ENCODE measurements around the gene COMMD1.
"Not testable (repeated sequence)": the region's sequence is repeated elsewhere in the genome, so short reads cannot be mapped to it uniquely, and the experiment has no call there.

COMMD1 gene

DNA sequence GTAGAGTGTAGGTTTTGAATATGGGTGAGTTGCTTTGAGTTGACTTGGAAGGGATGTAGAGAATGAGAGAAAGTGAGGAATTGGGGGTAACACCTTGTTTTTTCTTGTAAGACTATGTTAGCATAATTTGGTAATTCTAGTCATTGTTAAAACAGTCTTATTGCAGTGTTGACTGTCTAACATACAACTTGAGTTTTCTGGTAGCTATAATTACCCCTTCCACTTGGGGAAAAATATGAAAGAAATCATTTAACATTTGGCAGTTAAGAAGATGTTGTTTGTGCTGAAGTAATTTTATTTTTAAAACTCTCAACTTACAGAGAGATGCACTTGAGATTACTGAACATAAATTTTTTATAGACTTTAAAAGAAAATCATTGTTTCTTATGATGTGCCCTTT is 108.2 kb downstream of the COMMD1 start:
- in situ Hi-C loops (cut with MboI; ENCODE audit: low sequenced_read_pairs), result no loop called here

DNA sequence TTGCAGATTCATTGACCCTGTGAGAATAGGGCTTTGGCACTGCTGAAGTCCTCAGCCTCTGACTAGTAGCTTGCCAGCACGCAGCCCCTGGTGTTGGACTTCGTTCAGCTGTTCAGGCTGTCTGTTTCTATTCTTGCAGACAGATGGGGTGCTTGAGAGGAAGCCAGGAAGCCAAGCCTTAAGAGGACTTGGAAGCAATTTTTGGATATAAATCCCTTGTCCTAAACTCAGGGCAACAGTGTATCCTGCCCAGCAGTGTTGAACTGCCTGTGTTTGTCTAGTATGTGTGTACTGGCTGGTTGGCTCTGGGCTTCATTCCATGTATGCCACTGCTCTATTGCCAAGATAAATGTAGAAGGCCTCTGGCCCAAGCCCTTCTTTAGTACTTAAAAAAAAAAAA is 108.6 kb downstream of the COMMD1 start:
- in situ Hi-C loops (cut with MboI; ENCODE audit: low sequenced_read_pairs), result no loop called here

DNA sequence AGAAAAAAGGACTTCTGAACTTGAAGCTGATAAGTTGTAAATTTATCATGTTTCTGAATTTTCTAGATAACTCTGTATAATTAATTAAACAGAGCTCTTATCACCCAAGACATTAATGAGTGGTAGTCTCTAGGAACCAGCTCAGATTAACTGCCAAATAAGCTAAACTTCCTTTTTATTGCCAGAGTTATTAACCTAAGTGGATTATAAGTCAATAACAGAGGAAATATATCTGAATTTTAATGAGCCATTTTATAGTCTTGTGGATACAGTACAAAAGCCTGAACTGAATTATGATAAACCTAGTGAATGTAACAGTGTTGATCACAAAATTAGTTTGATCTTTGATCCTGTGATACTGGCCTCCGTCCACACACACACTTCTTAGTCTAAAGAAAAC is 111.5 kb downstream of the COMMD1 start:
- in situ Hi-C loops (cut with MboI; ENCODE audit: low sequenced_read_pairs), result no loop called here

DNA sequence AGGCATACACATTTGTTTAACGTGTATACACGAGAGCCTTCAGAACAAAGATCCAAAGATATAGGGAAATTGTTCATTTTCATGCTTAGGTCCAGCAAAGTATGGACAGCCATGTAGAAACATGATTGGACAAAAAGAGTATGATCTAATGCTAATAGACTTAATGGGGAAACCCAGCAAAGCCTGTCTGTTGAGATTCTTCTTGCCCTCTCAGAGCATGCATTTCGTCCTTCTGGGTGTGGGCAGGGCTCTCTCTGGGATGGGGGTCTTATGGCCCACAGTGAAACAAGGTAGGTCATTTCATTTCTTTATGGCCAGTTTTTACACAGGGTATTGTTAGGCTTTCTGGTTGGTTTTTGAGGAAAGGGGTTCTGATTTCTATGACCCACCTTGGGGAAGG is 124.4 kb downstream of the COMMD1 start:
- in situ Hi-C loops (cut with MboI; ENCODE audit: low sequenced_read_pairs), result no loop called here

DNA sequence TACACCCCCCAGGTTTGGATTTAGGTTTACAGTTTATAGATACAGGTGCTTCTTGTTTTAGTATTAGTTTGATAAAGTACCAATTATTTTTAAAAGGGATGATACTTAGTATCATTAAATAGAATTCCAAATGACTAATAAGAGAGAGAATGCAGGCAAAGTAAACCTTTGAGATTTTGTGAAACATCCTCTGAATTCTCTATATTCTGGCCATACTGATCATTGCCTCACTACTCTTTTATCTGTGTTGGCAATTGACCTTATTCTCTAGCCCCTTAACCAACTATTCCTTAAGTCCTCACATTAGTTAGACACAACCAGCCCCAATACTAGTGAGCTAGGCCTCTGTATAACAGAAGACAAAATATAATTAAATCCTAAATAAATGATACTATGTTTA is 125.4 kb downstream of the COMMD1 start:
- in situ Hi-C loops (cut with MboI; ENCODE audit: low sequenced_read_pairs), result no loop called here

DNA sequence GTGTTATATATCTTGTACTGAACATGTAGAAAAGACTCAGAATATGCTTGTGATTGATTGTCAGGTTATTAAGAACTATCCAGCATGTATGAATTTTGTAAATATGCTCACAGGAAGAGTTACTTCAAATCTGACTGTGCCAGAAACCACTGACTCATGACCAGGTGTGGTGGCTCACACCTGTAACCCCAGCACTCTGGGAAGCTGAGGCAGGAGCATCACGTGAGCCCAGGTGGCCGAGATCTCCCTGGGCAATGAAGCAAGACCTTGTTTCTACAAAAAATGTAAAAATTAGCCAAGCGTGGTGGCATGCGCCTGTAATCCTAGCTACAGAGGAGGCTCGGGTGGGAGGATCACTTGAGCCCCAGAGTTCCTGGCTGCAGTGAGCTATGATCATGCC is 126.6 kb downstream of the COMMD1 start:
- in situ Hi-C loops (cut with MboI; ENCODE audit: low sequenced_read_pairs), result no loop called here

DNA sequence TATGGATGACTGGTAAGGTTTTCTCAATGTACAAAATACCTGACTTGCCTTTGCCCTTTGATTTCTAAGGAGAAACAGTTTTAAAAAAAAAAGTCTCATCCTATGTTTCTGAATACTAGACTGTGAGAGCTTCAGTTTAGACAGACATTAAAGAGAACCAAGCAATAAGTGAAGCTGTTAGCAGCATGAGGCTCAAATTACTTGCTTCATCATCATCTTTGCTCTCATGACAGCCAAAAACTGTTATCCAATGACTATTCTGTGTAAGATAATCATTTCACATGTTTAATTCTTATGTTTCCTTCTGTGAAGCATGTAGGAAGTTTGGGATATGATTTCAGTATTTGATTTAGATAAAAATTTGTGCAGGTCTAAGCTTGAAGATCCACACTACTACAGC is 129.2 kb downstream of the COMMD1 start:
- in situ Hi-C loops (cut with MboI; ENCODE audit: low sequenced_read_pairs), result no loop called here

DNA sequence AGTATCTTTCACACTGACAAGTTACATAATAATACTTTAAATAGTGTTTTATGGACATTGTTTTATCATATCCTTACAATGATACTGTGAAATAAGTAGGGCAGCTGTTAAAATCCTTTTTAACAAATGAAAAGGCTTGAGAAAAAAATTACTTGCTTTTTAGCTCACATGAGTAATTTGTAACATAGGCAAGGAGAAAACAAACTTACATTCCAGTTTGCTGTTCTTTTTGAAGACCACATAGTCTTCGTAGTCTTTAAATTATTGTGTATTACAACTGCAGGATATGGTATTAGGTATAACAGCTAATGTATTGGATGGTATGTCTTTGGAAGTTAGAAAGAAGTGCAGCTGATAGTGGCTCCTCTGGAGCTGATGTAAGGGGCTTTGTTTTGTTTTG is 130.8 kb downstream of the COMMD1 start:
- in situ Hi-C loops (cut with MboI; ENCODE audit: low sequenced_read_pairs), result no loop called here

DNA sequence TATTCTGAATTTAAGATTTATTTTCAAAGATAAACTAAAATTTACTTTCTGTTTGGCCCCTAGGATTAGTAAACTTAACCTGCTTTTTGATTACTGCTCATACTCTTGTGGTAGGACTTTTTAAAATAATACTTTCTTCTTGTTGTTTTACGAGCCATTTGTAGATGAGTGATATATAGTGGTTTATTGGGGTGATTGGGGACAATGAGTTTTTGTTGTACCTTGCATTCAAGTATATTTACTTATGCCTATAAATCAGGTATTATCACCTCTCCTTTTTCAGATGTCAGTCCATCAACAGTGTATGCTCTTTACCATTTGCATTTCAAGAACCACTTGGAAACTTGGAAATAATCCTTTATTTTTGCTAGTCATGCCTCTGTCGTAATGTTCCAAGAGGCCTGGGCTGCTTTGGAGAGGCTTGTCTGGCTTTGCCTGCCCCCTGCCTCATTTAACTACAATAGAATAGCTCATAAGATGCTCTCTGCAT is 131.3 kb downstream of the COMMD1 start:
- in situ Hi-C loops (cut with MboI; ENCODE audit: low sequenced_read_pairs), result no loop called here

DNA sequence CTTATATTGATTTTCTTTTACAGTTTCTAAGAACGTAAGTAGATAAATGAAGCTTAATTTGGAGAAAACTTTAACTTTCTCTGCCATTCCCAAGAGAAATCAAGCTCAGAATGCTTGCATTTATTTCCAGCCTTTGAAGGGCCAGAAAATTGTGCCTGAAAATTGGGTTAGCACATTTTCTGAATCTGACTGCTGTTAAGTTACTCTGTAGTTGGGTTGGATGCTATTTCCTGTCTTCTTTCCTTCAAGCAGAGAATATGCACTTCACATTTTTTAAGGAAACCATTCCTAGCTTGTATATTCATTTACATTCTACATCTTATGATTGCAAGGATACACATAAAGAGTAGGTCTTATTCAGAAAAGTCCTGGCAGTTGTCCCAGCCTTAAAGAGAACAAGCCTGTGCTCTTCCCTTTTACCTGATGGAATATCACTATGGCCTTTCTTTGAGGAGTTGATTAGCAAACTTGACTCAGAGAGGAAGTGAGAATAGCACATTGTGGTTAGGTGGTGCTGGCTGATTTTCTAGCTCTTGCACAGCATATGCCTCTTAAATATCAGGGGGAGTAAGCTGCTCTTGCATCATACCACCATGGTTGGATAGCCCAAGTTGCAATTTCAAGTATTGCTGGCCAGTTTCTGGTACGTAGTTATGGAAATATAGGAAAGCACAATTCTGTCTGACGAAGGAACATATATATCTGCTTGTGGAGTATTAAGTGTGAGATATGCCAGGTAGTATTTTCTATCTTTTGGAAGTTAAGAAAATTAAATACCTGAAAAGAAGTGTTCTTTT is 133.7 kb downstream of the COMMD1 start:
- in situ Hi-C loops (cut with MboI; ENCODE audit: low sequenced_read_pairs), result no loop called here

DNA sequence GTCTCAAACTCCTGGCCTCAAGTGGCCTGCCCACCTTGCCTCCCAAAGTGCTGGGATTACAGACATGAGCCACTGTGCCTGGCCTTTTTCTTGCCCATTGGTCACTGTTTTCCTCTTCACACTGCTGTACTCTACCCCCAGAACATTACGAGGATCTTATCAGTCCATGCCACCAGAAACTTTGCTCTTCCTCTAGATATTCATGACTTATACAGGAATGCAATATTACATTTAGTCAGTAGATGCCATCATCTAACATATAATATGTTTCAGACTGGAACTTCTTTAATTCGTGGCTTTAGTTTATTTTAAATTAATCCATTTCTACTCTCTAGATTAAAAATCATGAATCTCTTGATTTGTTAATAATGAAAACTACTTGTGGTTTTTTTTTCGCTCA is 135.5 kb downstream of the COMMD1 start:
- in situ Hi-C loops (cut with MboI; ENCODE audit: low sequenced_read_pairs), result no loop called here

DNA sequence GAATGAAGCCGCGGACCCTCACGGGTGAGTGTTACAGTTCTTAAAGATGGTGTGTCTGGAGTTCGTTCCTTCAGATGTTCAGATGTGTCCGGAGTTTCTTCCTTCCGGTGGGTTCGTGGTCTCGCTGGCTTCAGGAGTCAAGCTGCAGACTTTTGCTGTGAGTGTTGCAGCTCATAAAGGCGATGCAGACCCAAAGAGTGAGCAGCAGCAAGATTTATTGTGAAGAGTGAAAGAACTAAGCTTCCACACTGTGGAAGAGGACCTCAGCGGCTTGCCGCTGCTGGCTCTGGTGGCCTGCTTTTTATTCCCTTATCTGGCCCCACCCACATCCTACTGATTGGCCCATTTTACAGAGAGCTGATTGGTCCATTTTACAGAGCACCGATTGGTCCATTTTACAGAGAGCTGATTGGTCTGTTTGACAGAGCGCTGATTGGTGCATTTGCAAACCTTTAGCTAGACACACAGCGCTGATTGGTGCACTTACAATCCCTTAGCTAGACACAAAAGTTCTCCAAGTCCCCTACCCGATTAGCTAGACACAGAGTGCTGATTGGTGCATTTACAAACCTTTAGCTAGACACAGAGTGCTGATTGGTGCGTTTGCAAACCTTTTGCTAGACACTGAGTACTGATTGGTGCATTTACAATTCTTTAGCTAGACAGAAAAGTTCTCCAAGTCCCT is 136.4 kb downstream of the COMMD1 start:
- in situ Hi-C loops (cut with MboI; ENCODE audit: low sequenced_read_pairs), result not testable (repeated sequence)

DNA sequence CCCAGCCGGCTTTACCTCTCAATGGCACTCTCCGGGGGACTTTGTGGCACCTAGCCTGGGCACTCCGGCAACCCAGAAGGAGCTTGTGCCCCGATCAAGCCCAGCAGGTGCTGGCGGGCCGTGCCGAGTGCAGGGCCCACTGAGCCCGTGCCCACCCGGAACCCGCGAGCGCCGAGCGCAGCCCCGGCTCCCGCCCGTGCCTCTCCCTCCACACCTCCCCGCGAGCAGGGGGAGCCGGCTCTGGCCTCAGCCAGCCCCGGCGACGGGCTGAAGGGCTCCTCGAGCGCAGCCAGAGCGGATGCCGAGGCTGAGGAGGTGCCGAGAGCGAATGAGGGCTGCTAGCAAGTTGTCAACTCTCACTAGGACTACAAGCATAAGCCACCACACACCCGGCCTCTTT is 136.9 kb downstream of the COMMD1 start:
- in situ Hi-C loops (cut with MboI; ENCODE audit: low sequenced_read_pairs), result no loop called here

DNA sequence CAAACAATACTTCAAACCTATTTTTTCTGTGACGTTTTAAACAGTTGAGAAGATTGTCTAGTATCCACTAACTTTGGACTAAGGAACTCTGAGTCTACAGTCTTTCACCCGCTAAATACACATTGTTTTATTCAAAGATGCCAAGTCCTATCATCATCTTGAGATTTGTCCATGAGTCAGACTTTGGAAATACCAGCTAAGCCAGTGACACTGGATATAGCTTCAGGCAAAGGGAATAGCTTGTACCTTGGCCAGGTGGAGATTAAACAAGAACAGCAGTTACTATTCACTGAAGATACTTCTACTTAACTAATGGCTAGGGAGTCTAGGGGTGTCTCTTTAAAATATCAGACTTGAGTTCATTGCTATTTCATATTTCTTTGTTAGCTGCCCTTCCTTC is 137.5 kb downstream of the COMMD1 start:
- in situ Hi-C loops (cut with MboI; ENCODE audit: low sequenced_read_pairs), result no loop called here

DNA sequence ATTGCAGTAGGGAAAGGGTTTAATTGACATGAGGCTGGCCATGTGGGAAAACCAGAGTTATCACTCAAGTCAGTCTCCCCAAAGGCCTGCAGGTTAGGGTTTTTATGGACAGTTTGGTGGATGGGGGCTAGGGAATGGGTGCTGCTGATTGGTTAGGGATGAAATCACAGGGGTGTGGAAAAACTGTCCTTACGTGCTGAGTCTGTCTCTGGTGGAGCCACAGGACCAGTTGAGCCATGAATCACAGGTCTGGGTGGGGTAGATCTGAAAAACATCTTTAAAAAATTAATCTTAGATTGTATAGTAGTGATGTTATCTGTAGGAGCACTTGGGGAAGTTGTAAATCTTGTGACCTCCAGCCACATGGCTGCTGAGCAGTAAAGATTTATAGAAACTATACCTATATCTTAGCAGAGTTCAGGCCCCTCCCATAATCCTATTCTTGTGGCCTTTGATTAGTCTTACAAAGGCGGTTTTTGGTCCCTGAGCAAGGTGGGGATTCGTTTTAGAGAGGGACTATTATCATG is 139.6 kb downstream of the COMMD1 start:
- in situ Hi-C loops (cut with MboI; ENCODE audit: low sequenced_read_pairs), result no loop called here

DNA sequence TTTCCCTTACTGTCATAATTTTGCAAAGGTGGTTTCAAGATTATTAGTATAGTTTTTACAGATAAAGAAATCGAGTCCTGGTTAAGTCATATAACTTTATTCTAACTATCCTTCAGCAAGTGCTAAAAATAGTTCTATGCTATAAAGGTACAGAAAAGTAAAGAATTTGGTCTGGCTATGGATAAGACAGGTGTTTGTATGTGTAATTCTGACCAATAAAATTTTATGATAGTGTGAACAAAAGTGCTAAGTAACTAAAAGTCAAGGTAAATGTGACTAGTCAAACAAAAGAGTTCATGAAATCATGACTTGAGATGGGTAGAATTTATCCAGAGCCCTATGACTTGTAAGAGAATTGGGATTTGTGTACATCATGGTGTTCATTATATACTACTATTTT is 140.7 kb downstream of the COMMD1 start:
- in situ Hi-C loops (cut with MboI; ENCODE audit: low sequenced_read_pairs), result no loop called here

DNA sequence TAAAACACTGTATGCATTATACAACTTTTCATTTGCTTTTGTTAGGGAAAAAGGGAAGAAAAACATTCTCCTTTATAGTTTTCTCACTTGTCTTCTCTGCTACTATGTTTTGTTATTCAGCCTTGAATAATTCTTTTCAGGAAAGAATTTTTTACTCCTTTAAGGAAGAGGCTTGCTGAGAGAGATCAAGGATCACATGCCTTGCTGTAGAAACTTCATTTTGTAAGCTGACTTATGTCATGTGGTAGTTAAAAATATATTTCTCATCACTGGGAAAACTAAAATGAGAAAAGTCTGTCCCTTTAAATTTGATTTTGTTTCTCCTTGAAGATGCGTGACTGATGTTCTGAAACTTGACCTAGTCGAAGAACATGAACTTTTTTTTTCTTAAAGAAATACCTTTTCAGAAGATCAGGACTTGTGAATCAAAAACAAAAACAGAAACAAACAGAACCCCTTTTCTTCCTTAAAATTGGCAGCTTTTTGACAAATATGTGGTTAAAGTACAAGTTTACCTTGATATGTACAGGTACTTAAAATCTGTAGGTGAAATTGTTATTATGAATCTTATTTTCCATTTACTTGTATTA is 145.1 kb downstream of the COMMD1 start:
- in situ Hi-C loops (cut with MboI; ENCODE audit: low sequenced_read_pairs), result no loop called here

DNA sequence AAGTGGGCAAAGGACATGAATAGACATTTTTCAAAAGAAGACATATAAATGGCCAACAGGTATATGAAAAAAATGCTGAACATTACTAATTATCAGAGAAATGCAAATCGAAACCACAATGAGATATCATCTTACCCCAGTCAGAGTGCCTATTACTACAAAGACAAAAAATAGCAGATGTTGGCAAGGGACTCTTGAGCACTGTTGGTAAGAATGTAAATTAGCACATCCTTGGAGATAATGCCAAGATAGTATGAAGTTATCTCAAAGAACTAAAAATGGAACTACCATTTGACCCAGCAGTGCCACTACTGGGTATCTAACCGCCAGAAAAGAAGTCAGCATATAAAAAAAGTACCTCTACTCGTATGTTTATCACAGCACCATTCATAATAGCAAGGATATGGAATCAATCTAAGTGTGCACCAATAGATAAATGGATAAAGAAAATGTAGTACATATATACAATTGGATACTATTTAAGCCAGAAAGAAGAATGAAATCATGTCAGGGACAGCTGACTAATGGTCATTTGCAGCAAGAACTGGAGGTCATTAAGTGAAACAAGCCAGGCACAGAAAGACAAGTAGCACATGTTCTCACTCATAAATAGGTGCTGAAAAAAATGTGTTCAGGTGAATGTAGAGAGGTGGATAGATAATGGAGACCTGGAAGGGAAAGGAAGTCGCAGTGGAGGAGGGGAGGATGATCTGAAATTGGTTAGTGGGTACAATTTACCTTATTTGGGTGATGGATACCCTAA is 148.7 kb downstream of the COMMD1 start:
- in situ Hi-C loops (cut with MboI; ENCODE audit: low sequenced_read_pairs), result no loop called here

DNA sequence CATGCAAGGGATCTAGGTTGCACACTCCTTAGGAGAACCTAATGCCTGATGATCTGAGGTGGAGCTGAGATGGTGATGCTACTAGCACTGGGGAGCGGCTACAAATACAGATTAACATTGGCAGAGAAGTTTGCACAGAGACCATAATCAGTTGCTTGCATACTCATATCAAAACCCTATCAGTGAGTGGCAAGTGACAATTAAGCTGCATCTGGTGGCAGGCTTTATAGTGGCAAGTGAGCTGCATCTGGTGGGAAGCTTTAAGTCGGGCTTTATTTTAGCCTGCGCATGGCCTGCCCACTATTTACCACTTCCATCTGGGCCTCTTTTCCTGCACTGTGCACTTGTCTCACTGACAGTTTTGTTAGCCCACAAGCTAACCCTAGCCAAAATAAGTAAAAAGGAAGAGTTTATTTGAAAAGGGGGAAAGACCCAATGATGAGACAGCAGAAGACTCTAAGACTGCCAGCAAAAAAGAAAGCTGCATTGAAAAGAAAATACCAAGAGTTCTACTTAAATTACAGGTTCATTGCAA is 149.5 kb downstream of the COMMD1 start:
- in situ Hi-C loops (cut with MboI; ENCODE audit: low sequenced_read_pairs), result no loop called here

DNA sequence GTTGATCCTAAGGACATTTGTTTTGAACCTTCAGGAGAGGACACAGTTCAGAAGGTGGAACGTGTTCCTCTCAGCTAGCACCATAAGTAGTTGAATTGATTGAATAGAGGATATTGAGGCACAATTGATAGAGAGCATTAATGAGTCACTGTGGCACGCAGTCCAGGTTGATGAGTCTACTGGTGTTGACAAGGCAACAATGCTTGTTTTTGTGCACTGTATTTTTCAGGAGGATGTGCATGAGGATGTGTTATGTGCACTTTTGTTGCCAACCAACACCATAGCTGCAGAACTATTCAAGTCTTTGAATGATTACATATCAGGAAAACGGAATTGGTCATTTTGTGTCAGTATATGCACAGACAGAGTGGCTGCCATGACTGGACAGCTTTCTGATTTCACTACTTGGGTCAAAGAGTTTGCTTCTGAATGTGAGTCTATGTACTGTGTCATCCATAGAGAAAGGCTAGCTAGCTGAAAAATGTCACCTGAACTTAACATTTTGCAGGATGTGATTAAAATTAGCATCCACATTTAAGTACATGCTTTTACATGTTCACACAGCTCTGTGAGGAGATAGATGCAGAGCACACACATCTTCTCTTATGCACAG is 150.4 kb downstream of the COMMD1 start:
- in situ Hi-C loops (cut with MboI; ENCODE audit: low sequenced_read_pairs), result no loop called here
